Right lobe of liver (tissue), 4 donors: ENCODE results near the gene PRDM2.

Experiments used
- POLR2A ChIP-seq: fragments of 450-650 bp; IDR thresholded peaks from one replicate; pipeline ENCODE4 v1.6.1; 2017; ENCODE audit warnings: antibody characterized with exemption, mild to moderate bottlenecking
- TF ChIP-seq, protein P1 (sequence below), 4 donors: fragments of 200-600 bp in 3 of 4; fragments of 450-650 bp in 1 of 4; IDR thresholded peaks; one replicate each; pipeline versions ENCODE4 v1.5.1 to v1.8.0; 2016 to 2022; ENCODE audit warnings: antibody characterized with exemption in 4 of 4, mild to moderate bottlenecking in 2 of 4
- donor health status: DM: no; HTN: no; CAD: no.
- donor health status: DM: no; HTN: no; CAD: no.
- donor health status: DM: no; HTN: yes; CAD: no.

GRCh38 chr1:13703558-13704490 lies 3.8 kb downstream of the PRDM2 start:
- TF ChIP-seq, protein P1, sequence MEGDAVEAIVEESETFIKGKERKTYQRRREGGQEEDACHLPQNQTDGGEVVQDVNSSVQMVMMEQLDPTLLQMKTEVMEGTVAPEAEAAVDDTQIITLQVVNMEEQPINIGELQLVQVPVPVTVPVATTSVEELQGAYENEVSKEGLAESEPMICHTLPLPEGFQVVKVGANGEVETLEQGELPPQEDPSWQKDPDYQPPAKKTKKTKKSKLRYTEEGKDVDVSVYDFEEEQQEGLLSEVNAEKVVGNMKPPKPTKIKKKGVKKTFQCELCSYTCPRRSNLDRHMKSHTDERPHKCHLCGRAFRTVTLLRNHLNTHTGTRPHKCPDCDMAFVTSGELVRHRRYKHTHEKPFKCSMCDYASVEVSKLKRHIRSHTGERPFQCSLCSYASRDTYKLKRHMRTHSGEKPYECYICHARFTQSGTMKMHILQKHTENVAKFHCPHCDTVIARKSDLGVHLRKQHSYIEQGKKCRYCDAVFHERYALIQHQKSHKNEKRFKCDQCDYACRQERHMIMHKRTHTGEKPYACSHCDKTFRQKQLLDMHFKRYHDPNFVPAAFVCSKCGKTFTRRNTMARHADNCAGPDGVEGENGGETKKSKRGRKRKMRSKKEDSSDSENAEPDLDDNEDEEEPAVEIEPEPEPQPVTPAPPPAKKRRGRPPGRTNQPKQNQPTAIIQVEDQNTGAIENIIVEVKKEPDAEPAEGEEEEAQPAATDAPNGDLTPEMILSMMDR (IDR thresholded peaks at IDR 0.05), result no peak
- no peak for TF ChIP-seq POLR2A
